Measurements from ENCODE around the gene PLPPR5. TPM values are rescaled to one million over a fixed set of nuclear protein-coding genes. Genes with fewer than 3 reads are reported as not detected.

Gene PLPPR5
- total and polyA plus RNA-seq, 2 of the 4 experiments (the other 2 are of a cell fraction): under 0.01 to 0.05 TPM

- Histone ChIP-seq H3K18ac (ENCODE audit: low read depth, low read length) (no peak overlapping the region), H2BK5ac (ENCODE audit: low read depth, low read length, poor library complexity, severe bottlenecking) (no peak overlapping the region), H3K14ac (replicated peaks; ENCODE audit: low read depth, low read length) (no peak overlapping the region), H2AK5ac (ENCODE audit: low read depth, low read length) (no peak overlapping the region), H3K27ac (ENCODE audit: insufficient read depth, low read length) (no peak overlapping the region), H3K36me3 (ENCODE audit: control insufficient read depth, insufficient read depth, low read length) (no peaks in the 10 kb centered on the region), H2BK120ac (ENCODE audit: low read depth, low read length) (no peak overlapping the region), H3K23ac (ENCODE audit: low read depth, low read length) (no peak overlapping the region), H4K8ac (ENCODE audit: low read depth in 2 of 2, low read length in 2 of 2) (no peak overlapping the region), H2BK15ac (ENCODE audit: low read depth, low read length) (no peak overlapping the region), H4K5ac (ENCODE audit: low read depth, low read length) (no peak overlapping the region), H3K4me1 (ENCODE audit: control insufficient read depth, insufficient read depth, low read length) (no peaks in the 10 kb centered on the region), H3K56ac (ENCODE audit: extremely low read depth, insufficient read depth, low read length) (no peak overlapping the region), H3K79me1 (ENCODE audit: low read depth in 1 of 2, low read length in 2 of 2) (no peaks in the 10 kb centered on the region), H3K9me1 (ENCODE audit: insufficient read depth, low read length) (no peaks in the 10 kb centered on the region), H3K27me3 (ENCODE audit: control insufficient read depth, insufficient read depth, low read length) (no peaks in the 10 kb centered on the region; the same call in 1 of the 2 replicates), H3K9me3 (ENCODE audit: control insufficient read depth, insufficient read depth, low read length) (no peaks in the 10 kb centered on the region), H2AFZ (replicated peaks; ENCODE audit: low read length, poor library complexity) (no peak overlapping the region), H2AK9ac (replicated peaks; ENCODE audit: low read depth, low read length, poor library complexity) (no peak overlapping the region), H4K20me1 (ENCODE audit: insufficient read depth, low read length) (no peaks in the 10 kb centered on the region), H2BK20ac (ENCODE audit: low read depth, low read length) (no peak overlapping the region), H3K4me2 (ENCODE audit: low read depth, low read length) (no peak overlapping the region), H3K4ac (ENCODE audit: low read depth, low read length) (no peak overlapping the region), H4K91ac (ENCODE audit: insufficient read depth, low read depth, low read length) (no peak overlapping the region), H3K4me3 (ENCODE audit: insufficient read depth, low read depth, low read length) (no peak overlapping the region), H3K9ac (ENCODE audit: low read depth, low read length) (no peak overlapping the region)
- intact Hi-C loops (cut with micrococcal nuclease): loop anchor here (10.0 kb wide), 1 partner anchor 576 kb away; no protein-coding TSS in a partner anchor
- no CpG with 5 or more reads among the region's 2 CpGs for WGBS, 2 experiments (ENCODE audit: extremely low coverage in 2 of 2, insufficient read length in 1 of 2)
- no peak for TF ChIP-seq CEBPB (IDR thresholded peaks at IDR 0.05; ENCODE audit: low read depth, low read length)
- TF ChIP-seq, protein P1, sequence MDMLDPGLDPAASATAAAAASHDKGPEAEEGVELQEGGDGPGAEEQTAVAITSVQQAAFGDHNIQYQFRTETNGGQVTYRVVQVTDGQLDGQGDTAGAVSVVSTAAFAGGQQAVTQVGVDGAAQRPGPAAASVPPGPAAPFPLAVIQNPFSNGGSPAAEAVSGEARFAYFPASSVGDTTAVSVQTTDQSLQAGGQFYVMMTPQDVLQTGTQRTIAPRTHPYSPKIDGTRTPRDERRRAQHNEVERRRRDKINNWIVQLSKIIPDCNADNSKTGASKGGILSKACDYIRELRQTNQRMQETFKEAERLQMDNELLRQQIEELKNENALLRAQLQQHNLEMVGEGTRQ (IDR thresholded peaks at IDR 0.05; ENCODE audit: low read depth, low read length): no peak
- no peak for TF ChIP-seq MXI1 (IDR thresholded peaks at IDR 0.05; ENCODE audit: borderline replicate concordance, low read depth, low read length)
- TF ChIP-seq RCOR1 (IDR thresholded peaks at IDR 0.05; ENCODE audit: insufficient replicate concordance, low read length): no peak
- TF ChIP-seq RAD21 (IDR thresholded peaks at IDR 0.05; ENCODE audit: low read length): no peak
- TF ChIP-seq MAFK (IDR thresholded peaks at IDR 0.05; ENCODE audit: low read depth, low read length): no peak
- no peak for TF ChIP-seq NFE2L2 (IDR thresholded peaks at IDR 0.05; ENCODE audit: low read depth, low read length)
- no peak for TF ChIP-seq CHD1 (IDR thresholded peaks at IDR 0.05; ENCODE audit: low read depth, low read length)
- no peak for TF ChIP-seq POLR2A (IDR thresholded peaks at IDR 0.05; ENCODE audit: low read depth, low read length)
- TF ChIP-seq RFX5 (IDR thresholded peaks at IDR 0.05; ENCODE audit: low read depth, low read length): no peak
- TF ChIP-seq FOS (IDR thresholded peaks at IDR 0.05; ENCODE audit: low read depth, low read length): no peak
- no peak for TF ChIP-seq SMC3 (IDR thresholded peaks at IDR 0.05; ENCODE audit: low read depth, low read length)
- TF ChIP-seq CTCF (conservative IDR thresholded peaks at IDR 0.05; ENCODE audit: low read depth, low read length): no peak
- no peak for TF ChIP-seq BHLHE40 (IDR thresholded peaks at IDR 0.05; ENCODE audit: low read depth, low read length)
- TF ChIP-seq MAZ (IDR thresholded peaks at IDR 0.05; ENCODE audit: borderline replicate concordance, low read depth, low read length): no peak
- no peak for TF ChIP-seq ELK1 (IDR thresholded peaks at IDR 0.05; ENCODE audit: borderline replicate concordance, low read depth, low read length)
- CTCF ChIA-PET: interaction anchor here (1.0 kb wide), 1 partner anchor 16 kb away, joined by 3 read pairs; no protein-coding TSS in a partner anchor
- in situ Hi-C loops (cut with MboI; ENCODE audit: low sequenced_read_pairs): loop anchor here (25.0 kb wide), 1 partner anchor 588 kb away; no protein-coding TSS in a partner anchor
- no TSS peak for BruUV-seq (replicated peaks)
- no peak for ATAC-seq (ENCODE audit: low read depth)
- POLR2A ChIA-PET (ENCODE audit: unreplicated experiment): interaction anchor here (0.5 kb wide), 1 partner anchor 10 kb away, joined by 3 read pairs; no protein-coding TSS in a partner anchor
- DNase-seq: no peak
- dilution Hi-C loops (cut with HindIII; ENCODE audit: low sequenced_read_pairs, unreplicated experiment): no loop called here
Measured at GRCh38 chr1:98898940-98899339, 105.7 kb downstream of the PLPPR5 start.
